Neural progenitor cell (in vitro differentiated cells): ENCODE results near the gene P3H2.

ENCODE experiments used
- CTCF ChIP-seq: fragments of 200-600 bp; sonication (generic); IDR thresholded peaks from 2 replicates; pipeline ENCODE4 v1.5.1; 2017; ENCODE audit warnings: antibody characterized with exemption, mild to moderate bottlenecking
- EZH2 ChIP-seq: fragments of 200-600 bp; sonication (generic); IDR thresholded peaks from 2 replicates; pipeline ENCODE4 v1.6.1; 2017; ENCODE audit warnings: antibody characterized with exemption, mild to moderate bottlenecking, moderate library complexity

DNA sequence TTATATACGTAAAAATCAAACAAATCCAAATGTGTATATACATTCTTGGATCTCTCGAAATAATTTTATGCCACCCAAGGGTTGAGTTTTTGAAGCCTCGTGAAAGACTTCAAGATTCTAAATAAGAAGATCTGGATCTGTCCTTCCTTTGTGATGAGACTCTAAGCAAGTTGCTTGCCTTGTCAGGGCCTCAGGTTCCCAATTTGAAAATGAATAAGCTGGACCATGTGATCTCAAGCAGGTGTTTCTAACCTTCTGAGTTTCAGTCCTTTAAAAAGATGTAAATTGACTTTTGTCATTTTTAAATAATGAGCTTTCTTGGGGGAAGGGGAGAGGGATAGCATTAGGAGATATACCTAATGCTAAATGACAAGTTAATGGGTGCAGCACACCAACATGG is 137.1 kb downstream of the P3H2 start:
- TF ChIP-seq CTCF (no peak), EZH2 (no peak)
